Renal pelvis (tissue), 4 donors: ENCODE data around the gene ZNF433. TPM values are rescaled to one million over a fixed set of nuclear protein-coding genes. Genes with fewer than 3 reads are reported as not detected.
"Not testable (repeated sequence)": the region's sequence is repeated elsewhere in the genome, so short reads cannot be mapped to it uniquely, and the experiment has no call there.

Experiments used
- DNase-seq: peaks from one replicate; pipeline ENCODE4 v3.0.0-alpha.2; 2013
- polyA plus RNA-seq, 3 donors: library from polyadenylated mRNA; unstranded; fragments of 120-200 nt; gene quantifications; one replicate each; pipeline ENCODE4 v1.2.1, GENCODE V29; 2013; ENCODE audit not compliant: insufficient read length in 3 of 3

Gene ZNF433
- polyA plus RNA-seq, 3 donors = 14.2 to 24.8 (median 17.7) TPM

DNA sequence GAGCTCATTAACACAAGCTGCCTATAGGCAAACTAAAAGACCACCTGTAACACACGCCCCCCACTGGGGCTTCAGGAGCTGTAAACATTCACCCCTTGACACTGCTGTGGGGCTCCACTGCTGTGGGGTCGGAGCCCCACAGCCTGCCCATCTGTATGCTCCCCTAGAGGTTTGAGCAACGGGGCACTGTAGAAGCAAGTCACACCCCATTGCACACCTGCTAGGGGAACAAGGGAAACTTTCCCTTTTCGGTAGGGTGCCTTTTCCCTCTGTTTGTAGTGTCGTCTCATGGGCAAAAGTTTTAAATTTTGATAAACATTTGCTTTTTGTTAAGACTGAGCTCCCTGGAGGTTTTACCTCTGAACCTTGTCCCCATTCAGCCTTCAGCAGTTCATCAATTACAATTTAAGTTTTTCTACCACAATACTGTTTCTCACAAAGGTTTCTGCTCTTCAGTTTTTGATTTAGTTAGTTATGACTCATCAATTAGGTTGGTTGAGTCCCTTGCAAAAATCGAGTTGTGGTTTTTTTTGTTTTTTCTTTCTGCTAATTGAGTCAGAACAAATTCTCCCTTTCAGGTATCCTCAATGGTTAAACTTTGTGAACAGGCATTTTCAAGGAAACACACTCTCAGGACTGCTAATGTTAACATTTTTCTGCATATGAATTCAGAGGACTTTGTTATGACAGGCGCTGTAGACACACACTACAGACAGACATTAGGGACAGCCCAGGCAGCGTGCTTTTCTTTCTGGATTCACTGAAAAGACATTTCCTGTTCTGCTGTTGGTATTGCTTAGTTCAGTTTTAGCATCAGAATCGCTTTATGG, 35.1 kb downstream of the ZNF433 start:
- no peak for DNase-seq

DNA sequence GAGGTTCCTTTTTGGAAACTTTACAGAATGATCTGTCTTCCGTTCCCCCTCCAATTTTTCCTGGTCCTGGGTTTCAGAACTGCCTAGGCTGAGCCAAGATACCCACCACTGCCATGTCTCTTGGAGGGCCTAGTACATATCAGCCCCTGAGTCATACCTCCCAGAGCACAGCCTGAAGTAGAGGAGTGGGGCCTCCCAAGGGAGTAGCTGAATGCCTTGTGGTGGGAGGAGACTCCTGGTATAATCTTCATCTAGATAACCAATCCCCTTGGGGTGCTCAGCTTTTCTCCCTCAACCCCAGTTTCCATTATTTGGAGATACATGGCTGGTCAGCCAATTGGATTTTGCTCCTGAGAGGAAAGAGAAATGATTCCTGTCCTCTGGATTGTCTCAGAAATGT, 40.3 kb downstream of the ZNF433 start:
- no peak for DNase-seq

DNA sequence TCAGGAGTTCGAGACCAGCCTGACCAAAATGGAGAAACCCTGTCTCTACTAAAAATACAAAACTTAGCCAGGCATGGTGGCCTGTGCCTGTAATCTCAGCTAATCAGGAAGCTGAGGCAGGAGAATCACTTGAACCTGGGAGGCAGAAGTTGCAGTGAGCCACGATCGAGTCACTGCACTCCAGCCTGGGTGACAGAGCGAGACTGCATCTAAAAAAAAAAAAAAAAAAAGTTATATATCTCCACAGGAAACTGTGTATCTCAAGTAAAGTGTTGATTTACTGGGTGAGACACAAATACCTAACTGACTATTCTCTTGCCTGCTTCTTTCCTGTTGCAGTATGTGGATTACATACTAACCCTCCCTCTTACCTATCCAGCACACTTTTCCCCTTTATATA, 43.6 kb downstream of the ZNF433 start:
- not testable (repeated sequence) for DNase-seq

DNA sequence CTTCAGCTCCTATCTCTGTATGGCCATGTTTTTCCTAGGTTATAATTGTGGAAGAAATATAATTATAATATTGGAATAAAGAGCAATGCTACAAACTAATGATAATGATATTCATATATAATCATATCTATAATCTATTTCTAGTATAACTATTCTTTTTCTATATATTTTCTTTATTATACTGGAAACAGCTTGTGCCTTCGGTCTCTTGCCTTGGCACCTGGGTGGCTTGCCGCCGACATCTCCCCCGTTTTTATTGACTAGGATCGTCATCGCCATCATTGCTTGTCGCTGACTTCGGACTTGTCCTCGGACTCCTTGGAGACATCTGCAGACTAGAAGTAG, 46.4 kb downstream of the ZNF433 start:
- DNase-seq = no peak

DNA sequence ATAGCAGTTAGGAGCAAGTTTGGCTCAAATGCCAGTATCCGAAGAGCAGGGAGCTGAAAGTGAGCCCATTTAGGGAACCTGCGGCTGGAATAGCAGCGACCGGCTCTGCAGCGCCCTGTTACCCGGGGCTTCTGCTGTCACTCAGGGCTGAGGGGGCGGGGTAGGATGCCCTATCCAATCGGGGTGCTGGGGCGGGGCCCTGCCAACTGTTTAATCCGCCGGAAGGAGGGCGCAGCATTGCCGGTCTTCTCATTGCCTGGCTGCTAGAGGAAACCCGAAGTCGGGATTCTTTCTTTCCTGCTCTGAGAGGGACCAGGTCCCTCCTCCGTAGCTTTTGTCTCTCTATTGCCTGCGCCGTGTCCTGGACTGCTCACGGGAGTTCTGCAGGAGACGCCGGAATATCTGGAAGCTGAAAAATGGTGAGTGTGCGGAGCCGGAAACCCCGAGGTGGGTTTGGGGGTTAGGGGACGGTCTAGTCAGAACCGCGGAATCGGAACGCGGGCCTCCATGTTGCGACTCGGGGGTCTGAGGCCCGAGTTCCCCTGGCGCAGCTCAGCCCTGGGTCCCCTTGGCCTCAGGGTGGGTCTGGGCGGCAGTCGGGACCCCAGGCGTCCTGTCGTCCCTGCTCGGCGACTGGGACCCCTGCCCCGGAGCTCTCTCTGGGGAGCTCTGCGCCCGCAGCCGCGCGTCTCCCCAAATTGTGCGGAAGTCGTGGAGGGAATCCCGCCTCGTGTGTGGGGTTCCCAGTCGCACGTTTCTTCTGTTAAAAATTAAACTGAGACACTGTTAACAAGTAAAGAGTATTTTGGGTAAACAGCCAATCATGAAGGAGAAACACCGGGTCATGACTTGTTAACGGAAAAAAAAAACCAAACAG, 47.8 kb downstream of the ZNF433 start:
- peak; percentile 95 for DNase-seq

DNA sequence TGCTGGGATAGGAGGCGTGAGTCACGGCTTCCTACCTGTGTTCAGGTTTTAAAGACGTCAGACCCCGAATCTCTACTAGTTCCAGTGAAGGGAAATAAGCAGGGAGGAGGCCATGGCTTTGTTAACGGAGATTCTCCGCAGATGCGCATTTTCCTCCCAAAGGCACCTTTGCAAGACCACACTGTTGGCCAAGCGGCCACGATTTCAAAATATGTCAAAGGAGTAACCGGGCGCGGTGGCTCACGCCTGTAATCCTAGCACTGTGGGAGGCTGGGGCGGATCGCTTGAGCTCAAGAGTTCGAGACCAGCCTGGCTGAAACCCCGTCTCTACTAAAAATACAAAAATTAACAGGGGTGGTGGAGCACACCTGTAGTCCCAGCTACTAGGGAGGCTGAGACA, 48.7 kb downstream of the ZNF433 start:
- no peak for DNase-seq

DNA sequence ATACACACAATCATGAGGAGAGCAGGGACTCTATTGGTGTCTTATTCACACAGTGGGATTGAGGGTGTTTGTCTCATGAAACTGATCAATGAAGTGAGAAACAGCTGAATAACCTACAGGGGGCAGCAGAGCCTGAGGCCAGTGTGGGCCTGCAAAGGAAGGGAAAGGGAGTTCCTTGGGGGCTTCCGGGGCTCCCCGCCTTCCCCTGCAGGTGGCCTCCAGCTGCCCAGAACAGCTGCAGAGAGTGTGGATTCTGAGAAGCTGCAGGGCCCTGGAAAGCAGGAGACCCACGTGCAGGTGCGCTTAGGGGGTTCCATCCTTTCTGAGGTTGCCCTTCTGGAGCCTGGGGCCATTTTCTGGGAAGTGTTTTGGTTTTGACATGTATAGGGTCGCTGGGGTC, 50.5 kb downstream of the ZNF433 start:
- no peak for DNase-seq

DNA sequence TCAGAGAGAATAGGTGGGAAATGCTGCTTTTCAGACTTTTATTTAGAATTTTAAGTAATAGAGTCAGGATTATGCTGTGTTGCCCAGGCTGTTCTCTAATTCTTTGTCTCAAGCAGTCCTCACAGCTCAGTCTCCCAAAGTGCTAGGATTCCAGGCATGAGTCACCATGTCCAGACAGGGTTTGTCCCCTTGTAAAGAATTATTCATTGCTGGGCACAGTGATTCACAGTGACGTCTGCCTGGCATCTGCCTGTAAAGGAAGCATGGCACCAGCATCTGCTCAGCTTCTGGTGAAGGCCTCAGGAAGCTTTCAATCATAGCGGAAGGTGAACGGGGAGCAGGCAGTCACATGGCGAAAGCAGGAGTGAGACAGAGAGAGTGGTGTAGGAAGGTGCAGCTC, 53.0 kb downstream of the ZNF433 start:
- no peak for DNase-seq

DNA sequence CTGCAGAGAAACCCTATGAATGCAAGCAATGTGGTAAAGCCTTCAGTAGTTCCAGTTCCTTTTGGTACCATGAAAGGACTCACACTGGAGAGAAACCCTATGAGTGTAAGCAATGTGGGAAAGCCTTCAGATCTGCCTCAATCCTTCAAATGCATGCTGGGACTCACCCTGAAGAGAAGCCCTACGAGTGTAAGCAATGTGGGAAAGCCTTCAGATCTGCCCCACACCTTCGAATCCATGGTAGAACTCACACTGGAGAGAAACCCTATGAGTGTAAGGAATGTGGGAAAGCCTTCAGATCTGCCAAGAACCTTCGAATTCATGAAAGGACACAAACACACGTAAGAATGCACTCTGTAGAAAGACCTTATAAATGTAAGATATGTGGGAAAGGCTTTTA, 56.0 kb downstream of the ZNF433 start:
- DNase-seq = no peak

DNA sequence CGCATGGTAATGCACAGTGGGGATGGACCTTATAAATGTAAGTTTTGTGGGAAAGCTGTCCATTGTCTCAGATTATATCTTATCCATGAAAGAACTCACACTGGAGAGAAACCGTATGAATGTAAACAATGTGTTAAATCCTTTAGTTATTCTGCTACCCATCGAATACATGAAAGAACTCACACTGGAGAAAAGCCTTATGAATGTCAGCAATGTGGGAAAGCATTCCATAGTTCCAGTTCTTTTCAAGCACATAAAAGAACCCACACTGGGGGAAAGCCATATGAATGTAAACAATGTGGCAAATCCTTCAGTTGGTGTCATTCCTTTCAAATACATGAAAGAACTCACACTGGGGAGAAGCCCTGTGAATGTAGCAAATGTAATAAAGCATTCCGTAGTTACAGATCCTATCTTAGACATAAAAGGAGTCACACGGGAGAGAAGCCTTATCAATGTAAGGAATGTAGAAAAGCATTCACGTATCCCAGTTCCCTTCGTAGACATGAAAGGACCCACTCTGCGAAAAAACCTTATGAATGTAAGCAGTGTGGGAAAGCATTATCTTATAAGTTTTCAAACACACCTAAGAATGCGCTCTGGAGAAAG, 56.9 kb downstream of the ZNF433 start:
- DNase-seq = no peak

DNA sequence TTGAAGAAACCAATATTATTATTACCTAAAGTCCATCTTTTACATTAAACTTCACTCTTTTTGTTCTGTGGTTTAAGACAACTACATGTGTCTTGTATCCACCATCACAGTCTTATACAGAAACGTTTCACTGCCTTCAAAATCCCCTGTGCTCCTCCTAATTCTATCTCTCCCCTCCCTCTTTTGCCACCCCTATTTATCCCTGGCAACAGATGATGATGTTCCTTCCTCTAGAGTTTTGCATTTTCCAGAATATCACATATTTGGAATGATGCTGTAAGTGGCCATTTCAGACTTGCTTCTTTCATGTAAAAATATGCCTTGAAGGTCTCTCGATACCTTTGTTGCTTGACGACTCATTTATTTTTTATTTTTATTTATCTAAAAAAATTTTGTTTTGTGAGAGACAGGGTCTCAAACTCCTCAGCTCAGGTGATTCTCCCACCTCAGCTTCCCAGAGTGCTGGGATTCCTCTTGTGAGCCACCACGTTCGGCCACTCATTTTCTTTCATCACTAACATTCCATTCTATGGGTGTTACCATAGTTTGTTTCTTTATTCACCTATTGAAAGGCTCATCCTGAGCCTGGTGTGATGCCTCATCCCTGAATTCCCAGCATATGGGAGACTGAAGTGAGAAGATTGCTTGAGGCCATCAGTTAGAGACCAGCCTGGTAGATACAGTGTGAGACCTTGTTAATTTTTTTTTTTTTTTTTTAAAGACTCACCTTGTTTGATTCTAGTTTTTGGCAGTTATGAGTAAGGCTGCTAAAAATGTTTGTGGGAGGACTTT, 62.3 kb downstream of the ZNF433 start:
- no peak for DNase-seq

DNA sequence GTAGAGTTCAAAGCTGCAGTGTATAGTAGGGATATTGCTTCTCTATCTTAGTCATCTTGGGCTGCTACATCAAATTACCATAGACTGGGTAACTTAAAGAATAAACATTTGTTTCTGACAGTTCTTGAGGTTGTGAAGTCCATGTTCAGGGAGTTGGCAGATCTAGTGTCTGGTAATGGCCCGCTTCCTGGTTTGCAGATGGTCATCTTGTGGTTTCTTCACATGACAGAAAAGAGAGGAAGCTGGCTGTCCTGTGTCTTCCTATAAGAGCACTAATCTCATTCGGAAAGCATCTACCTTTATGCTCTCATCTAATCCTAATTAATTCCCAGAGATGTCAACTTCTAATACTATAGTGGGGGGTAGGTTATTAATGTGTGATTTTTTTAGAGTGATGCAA, 64.4 kb downstream of the ZNF433 start:
- no peak for DNase-seq

DNA sequence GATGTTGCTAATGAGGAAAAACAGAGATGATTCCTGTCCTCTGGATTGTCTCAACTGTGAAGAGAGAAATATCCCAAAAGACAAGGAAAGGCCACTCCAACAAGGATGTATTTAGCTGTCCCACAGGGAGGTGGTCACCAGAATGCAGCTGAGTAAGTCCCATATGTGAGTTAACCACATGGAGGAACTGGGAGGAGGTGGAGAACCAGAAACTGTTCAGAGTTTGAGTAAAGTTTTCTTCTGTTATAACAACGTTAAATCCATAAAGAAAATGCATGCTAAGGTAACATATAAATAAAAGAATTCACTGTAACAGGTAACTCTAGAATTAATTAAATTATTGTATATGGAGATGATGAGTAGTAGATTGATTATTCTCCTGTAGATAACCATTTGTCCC, 65.3 kb downstream of the ZNF433 start:
- DNase-seq = no peak

DNA sequence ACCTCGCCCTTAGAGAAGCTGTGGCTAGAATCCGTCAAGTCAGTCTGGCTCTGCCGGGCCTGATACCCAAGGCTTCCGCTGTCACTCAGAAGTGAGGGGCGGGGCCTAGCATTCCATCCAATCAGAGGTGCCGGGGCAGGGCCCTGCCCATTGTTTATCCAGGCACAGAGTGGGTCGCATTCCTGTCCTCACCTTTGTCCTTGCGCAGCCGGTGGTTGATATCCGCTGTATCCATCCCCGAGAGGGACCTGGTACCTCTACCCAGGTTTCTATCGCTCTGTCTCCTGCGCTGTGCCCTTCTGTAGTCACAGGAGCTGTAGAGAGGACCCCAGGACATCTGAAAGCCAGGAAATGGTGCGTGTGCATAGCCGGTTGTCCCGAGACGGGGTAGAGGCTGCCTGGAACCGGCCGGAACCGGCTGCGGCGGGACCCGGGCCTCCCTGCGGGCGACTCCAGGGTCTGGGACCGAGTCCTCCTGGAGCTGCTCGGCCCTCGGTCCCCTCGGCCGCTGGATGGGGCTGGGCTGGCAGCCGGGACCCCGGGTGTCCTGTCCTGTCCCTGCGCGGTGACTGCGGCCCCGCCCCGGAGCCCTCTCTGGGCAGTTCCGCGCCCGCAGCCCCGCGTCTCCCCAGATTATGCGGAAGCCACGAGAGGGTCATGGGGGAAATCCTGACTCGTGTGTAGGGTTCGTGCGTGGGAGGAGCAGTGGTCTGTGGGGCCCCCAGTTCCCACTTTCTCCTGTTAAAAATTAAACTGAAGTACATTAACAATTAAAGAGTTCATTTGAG, 70.4 kb downstream of the ZNF433 start, which contains the start of gene ZNF763:
Gene ZNF763 (plus strand): TSS at position 183 of the 788 bp plus-strand sequence. CDS start 169 bp downstream, at position 352.
- DNase-seq = peak; percentile 93

Other genes starting within 250 kb of the ZNF433 start
- 1 to 10 TPM; 2.9 to 5.6 (median 5.1) TPM for gene ZNF491, start 237.2 kb downstream of the ZNF433 start, polyA plus RNA-seq
- gene ZNF440, start 221.4 kb downstream of the ZNF433 start, polyA plus RNA-seq = 10 to 100 TPM; 11.6 to 25.8 (median 20.8) TPM
- gene ZNF439, start 187.0 kb downstream of the ZNF433 start, polyA plus RNA-seq = 10 to 100 TPM; 16.9 to 29.9 (median 25.6) TPM
- 10 to 100 TPM; 14.0 to 29.8 (median 24.9) TPM for gene ZNF69, start 147.9 kb downstream of the ZNF433 start, polyA plus RNA-seq
- 10 to 100 TPM; 13.1 to 26.0 (median 21.1) TPM for gene ZNF700, start 110.6 kb downstream of the ZNF433 start, polyA plus RNA-seq
- 10 to 100 TPM in 2 of 3 donors, 1 to 10 TPM in 1; 6.4 to 11.2 (median 10.8) TPM for gene ZNF763, start 70.6 kb downstream of the ZNF433 start, polyA plus RNA-seq
- gene ZNF878, start 17.3 kb upstream of the ZNF433 start, polyA plus RNA-seq = 1 to 10 TPM; 1.1 to 3.1 (median 2.4) TPM
- 10 to 100 TPM; 25.1 to 32.8 (median 26.5) TPM for gene ZNF844, start 29.1 kb upstream of the ZNF433 start, polyA plus RNA-seq
- 10 to 100 TPM in 1 of 3 donors, 1 to 10 TPM in 2; 6.1 to 10.7 (median 7.8) TPM for gene ZNF20, start 104.7 kb upstream of the ZNF433 start, polyA plus RNA-seq
- 10 to 100 TPM; 13.3 to 18.6 (median 14.4) TPM for gene ZNF625, start 121.1 kb upstream of the ZNF433 start, polyA plus RNA-seq
- 10 to 100 TPM; 13.5 to 19.5 (median 17.1) TPM for gene ZNF136, start 127.4 kb upstream of the ZNF433 start, polyA plus RNA-seq